A549 treated with dexamethasone at 1 μM for 4 hours (cell line): Measurements from ENCODE around the gene YIPF2. TPM values are rescaled to one million over a fixed set of nuclear protein-coding genes. Genes with fewer than 3 reads are reported as not detected.

Experiments
- total RNA-seq: library from RNA; stranded (reverse); fragments of 200-300 nt; extraction: Qiagen RNA extraction; gene quantifications from 5 replicates; pipeline ENCODE4 v1.2.3, GENCODE V29; 2022

The YIPF2 gene
- 13.3 to 23.3 TPM (median 20.9 TPM) in 5 replicates for total RNA-seq

GRCh38 chr19:10928563-10929401 lies at the start of gene YIPF2, which contains the start of gene TIMM29:
YIPF2 (minus strand) TSS chr19:10928639; CDS start chr19:10928410, 229 bp downstream.
TIMM29 (plus strand) TSS chr19:10928811; CDS start chr19:10928823, 12 bp downstream.

GRCh38 chr19:10960314-10961072 lies 32.1 kb upstream of the YIPF2 start, which contains the start of gene SMARCA4:
SMARCA4 (plus strand) TSS chr19:10961030; CDS start chr19:10984152, 23,122 bp downstream.

Other genes with a start within 250 kb of the YIPF2 start
- 25.9 to 31.2 TPM (median 30.5 TPM) in 5 replicates for gene QTRT1, start 227.2 kb downstream of the YIPF2 start, total RNA-seq
- 42.4 to 60.9 TPM (median 58.5 TPM) in 5 replicates for gene DNM2, start 210.6 kb downstream of the YIPF2 start, total RNA-seq
- gene TMED1, start 92.4 kb downstream of the YIPF2 start, total RNA-seq = 23.3 to 25.0 TPM (median 23.7 TPM) in 5 replicates
- gene C19orf38, start 80.2 kb downstream of the YIPF2 start, total RNA-seq = 0.07 to 0.18 TPM (median 0.14 TPM) in 4 of 5 replicates, not detected in the other
- 36.7 to 54.6 TPM (median 52.1 TPM) in 5 replicates for gene CARM1, start 57.1 kb downstream of the YIPF2 start, total RNA-seq
- gene TIMM29, start 172 bp upstream of the YIPF2 start, total RNA-seq = 13.3 to 17.4 TPM (median 15.2 TPM) in 5 replicates
- gene SMARCA4, start 32.4 kb upstream of the YIPF2 start, total RNA-seq = 7.3 to 9.8 TPM (median 8.9 TPM) in 5 replicates
- gene LDLR, start 160.8 kb upstream of the YIPF2 start, total RNA-seq = 19.5 to 28.1 TPM (median 26.0 TPM) in 5 replicates
- 18.4 to 25.5 TPM (median 23.5 TPM) in 5 replicates for gene SPC24, start 227.1 kb upstream of the YIPF2 start, total RNA-seq